Retinal pigment epithelial cell (primary cell): ENCODE measurements around the gene TROAP.

Experiments
- DNase-seq: peaks from one replicate; pipeline ENCODE4 v3.0.0-alpha.2; 2010; ENCODE audit warnings: low read depth
- H3K4me3 ChIP-seq: 2 replicates; pipeline ENCODE4 v1.5.1; 2011; ENCODE audit warnings: mild to moderate bottlenecking, low read length, control low read depth, moderate library complexity
- TF ChIP-seq, protein P1 (sequence below): conservative IDR thresholded peaks from 2 replicates; pipeline ENCODE4 v1.5.1; 2011; ENCODE audit warnings: low read depth, low read length, control low read depth, inconsistent platforms

TROAP gene

GRCh38 chr12:49325606-49326005 lies 2.6 kb downstream of the TROAP start:
- TF ChIP-seq, protein P1, sequence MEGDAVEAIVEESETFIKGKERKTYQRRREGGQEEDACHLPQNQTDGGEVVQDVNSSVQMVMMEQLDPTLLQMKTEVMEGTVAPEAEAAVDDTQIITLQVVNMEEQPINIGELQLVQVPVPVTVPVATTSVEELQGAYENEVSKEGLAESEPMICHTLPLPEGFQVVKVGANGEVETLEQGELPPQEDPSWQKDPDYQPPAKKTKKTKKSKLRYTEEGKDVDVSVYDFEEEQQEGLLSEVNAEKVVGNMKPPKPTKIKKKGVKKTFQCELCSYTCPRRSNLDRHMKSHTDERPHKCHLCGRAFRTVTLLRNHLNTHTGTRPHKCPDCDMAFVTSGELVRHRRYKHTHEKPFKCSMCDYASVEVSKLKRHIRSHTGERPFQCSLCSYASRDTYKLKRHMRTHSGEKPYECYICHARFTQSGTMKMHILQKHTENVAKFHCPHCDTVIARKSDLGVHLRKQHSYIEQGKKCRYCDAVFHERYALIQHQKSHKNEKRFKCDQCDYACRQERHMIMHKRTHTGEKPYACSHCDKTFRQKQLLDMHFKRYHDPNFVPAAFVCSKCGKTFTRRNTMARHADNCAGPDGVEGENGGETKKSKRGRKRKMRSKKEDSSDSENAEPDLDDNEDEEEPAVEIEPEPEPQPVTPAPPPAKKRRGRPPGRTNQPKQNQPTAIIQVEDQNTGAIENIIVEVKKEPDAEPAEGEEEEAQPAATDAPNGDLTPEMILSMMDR, result no peak
- H3K4me3 ChIP-seq, result no peak overlapping the region
- DNase-seq, result no peak

GRCh38 chr12:49327368-49327767 lies 4.3 kb downstream of the TROAP start:
- H3K4me3 ChIP-seq, result no peak overlapping the region
- DNase-seq, result no peak
- TF ChIP-seq, protein P1, result no peak

GRCh38 chr12:49327887-49328286 lies 4.8 kb downstream of the TROAP start:
- no peak overlapping the region for H3K4me3 ChIP-seq
- no peak for DNase-seq
- TF ChIP-seq, protein P1, result no peak

GRCh38 chr12:49328816-49329215 lies 5.8 kb downstream of the TROAP start:
- no peak for DNase-seq
- H3K4me3 ChIP-seq, result no peak overlapping the region
- TF ChIP-seq, protein P1, result no peak

- TF ChIP-seq, protein P1, result no peak
- DNase-seq, result no peak
- no peak overlapping the region for H3K4me3 ChIP-seq
These were observed 7.1 kb downstream of the TROAP start for GRCh38 chr12:49330032-49330619.

- H3K4me3 ChIP-seq, result no peak overlapping the region
- TF ChIP-seq, protein P1, result no peak
- DNase-seq, result no peak
These were observed 7.8 kb downstream of the TROAP start for GRCh38 chr12:49330631-49331379.
